Stimulated activated memory B cell treated with anti-CD40 and anti-IgM and Interleukin-4, amounts not matched to agents 10 μg/mL and 1 μg/mL and 100 μg/mL, for 72 hours (primary cell): ENCODE results near the gene NAA60.
"Not testable (repeated sequence)": the region's sequence is repeated elsewhere in the genome, so short reads cannot be mapped to it uniquely, and the experiment has no call there.

ENCODE experiments used
- ATAC-seq: fragments of 150-1000 bp; cut with Tn5 transposase; 2 replicates; pipeline ENCODE4 v1.10.0; 2021
- H3K27ac Mint-ChIP-seq: one replicate; pipeline ENCODE4 v1.8.0; 2022; ENCODE audit warnings: mild to moderate bottlenecking, mixed read lengths
- H3K27me3 Mint-ChIP-seq: one replicate; pipeline ENCODE4 v1.8.0; 2022; ENCODE audit warnings: mixed read lengths
- H3K36me3 Mint-ChIP-seq: one replicate; pipeline ENCODE4 v1.8.0; 2022; ENCODE audit warnings: mixed read lengths
- H3K4me1 Mint-ChIP-seq: one replicate; pipeline ENCODE4 v1.8.0; 2022; ENCODE audit warnings: mixed read lengths
- H3K4me3 Mint-ChIP-seq: one replicate; pipeline ENCODE4 v1.8.0; 2022; ENCODE audit warnings: mild to moderate bottlenecking, moderate library complexity, mixed read lengths
- H3K9me3 Mint-ChIP-seq: one replicate; pipeline ENCODE4 v1.8.0; 2022; ENCODE audit warnings: mixed read lengths

Gene NAA60

GRCh38 chr16:3508736-3509135, 65.3 kb downstream of the NAA60 start:
- no peak overlapping the region for H3K4me3 Mint-ChIP-seq
- no peak overlapping the region for H3K27ac Mint-ChIP-seq
- H3K4me1 Mint-ChIP-seq = no peaks in the 10 kb centered on the region
- H3K9me3 Mint-ChIP-seq = no peaks in the 10 kb centered on the region
- ATAC-seq = no peak
- peaks cover 37% of the 10 kb centered on the region for H3K36me3 Mint-ChIP-seq
- no peaks in the 10 kb centered on the region for H3K27me3 Mint-ChIP-seq

GRCh38 chr16:3509470-3509928, 66.0 kb downstream of the NAA60 start:
- Mint-ChIP-seq H3K9me3 (no peaks in the 10 kb centered on the region), H3K27ac (no peak overlapping the region), H3K4me1 (no peaks in the 10 kb centered on the region), H3K4me3 (no peak overlapping the region), H3K36me3 (peaks cover 40% of the 10 kb centered on the region), H3K27me3 (no peaks in the 10 kb centered on the region)
- ATAC-seq = no peak

GRCh38 chr16:3510416-3510815, 66.9 kb downstream of the NAA60 start:
- Mint-ChIP-seq H3K4me1 (no peaks in the 10 kb centered on the region), H3K36me3 (peaks cover 40% of the 10 kb centered on the region)

DNA sequence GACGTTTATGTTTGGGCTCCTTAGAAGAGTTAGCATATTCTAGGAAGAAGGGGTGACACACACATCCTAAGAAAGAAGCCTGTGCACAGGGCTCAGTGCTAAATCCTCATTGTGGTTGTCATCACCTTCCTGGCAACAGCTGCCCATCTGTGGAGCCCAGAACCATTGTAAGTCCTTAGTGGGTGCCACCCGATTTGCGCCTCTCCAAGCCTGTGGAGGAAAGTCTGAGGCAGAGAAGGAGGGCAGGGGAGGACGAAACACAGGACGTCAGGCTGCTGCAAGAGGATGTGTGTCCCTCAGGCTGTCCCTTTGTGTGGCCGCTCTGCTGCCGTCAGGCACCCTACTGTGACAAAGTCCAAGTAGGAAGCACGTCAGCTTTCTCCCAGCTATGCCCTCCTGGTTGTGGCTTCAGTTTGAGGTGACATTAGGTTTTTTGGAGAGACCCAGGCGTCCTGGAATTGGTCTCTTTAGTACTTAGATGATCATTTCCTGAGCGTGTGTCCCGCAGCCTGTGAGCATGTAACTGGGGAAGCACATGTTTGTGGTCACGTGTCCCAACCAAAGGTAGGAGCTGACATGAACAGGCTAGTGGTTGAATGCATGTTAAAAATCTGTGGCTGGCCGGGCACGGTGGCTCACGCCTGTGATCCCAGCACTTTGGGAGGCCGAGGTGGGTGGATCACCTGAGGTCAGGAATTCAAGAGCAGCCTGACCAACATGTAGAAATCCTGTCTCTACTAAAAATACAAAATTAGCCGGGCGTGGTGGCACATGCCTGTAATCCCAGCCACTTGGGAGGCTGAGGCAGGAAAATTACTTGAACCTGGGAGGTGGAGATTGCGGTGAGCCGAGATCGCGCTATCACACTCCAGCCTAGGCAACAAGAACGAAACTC, 68.1 kb downstream of the NAA60 start:
- H3K4me3 Mint-ChIP-seq = no peak overlapping the region
- H3K36me3 Mint-ChIP-seq = peaks cover 49% of the 10 kb centered on the region
- ATAC-seq = no peak
- no peaks in the 10 kb centered on the region for H3K27me3 Mint-ChIP-seq
- no peaks in the 10 kb centered on the region for H3K4me1 Mint-ChIP-seq
- H3K27ac Mint-ChIP-seq = no peak overlapping the region
- H3K9me3 Mint-ChIP-seq = no peaks in the 10 kb centered on the region

More at GRCh38 chr16:3510416-3510815, 66.9 kb downstream of the NAA60 start:
- Mint-ChIP-seq H3K27ac (no peak overlapping the region), H3K9me3 (no peaks in the 10 kb centered on the region), H3K27me3 (no peaks in the 10 kb centered on the region), H3K4me3 (no peak overlapping the region)
- ATAC-seq = no peak

- Mint-ChIP-seq H3K4me1 (no peaks in the 10 kb centered on the region), H3K9me3 (no peaks in the 10 kb centered on the region), H3K4me3 (no peak overlapping the region), H3K36me3 (peaks cover 41% of the 10 kb centered on the region), H3K27ac (no peak overlapping the region), H3K27me3 (no peaks in the 10 kb centered on the region)
- ATAC-seq = no peak
Observed at GRCh38 chr16:3513892-3514583, 70.6 kb downstream of the NAA60 start.

GRCh38 chr16:3514621-3515020, 71.1 kb downstream of the NAA60 start:
- no peak overlapping the region for H3K27ac Mint-ChIP-seq
- H3K36me3 Mint-ChIP-seq = peaks cover 40% of the 10 kb centered on the region
- no peaks in the 10 kb centered on the region for H3K27me3 Mint-ChIP-seq
- ATAC-seq = no peak
- no peaks in the 10 kb centered on the region for H3K4me1 Mint-ChIP-seq
- H3K9me3 Mint-ChIP-seq = no peaks in the 10 kb centered on the region
- H3K4me3 Mint-ChIP-seq = no peak overlapping the region

GRCh38 chr16:3515897-3516296, 72.4 kb downstream of the NAA60 start:
- H3K27ac Mint-ChIP-seq = no peak overlapping the region
- H3K4me3 Mint-ChIP-seq = no peak overlapping the region
- no peaks in the 10 kb centered on the region for H3K9me3 Mint-ChIP-seq
- no peak for ATAC-seq
- no peaks in the 10 kb centered on the region for H3K4me1 Mint-ChIP-seq
- peaks cover 40% of the 10 kb centered on the region for H3K36me3 Mint-ChIP-seq
- no peaks in the 10 kb centered on the region for H3K27me3 Mint-ChIP-seq

GRCh38 chr16:3518292-3518985, 75.0 kb downstream of the NAA60 start:
- ATAC-seq = no peak

GRCh38 chr16:3518986-3519348, 75.5 kb downstream of the NAA60 start:
- H3K9me3 Mint-ChIP-seq = no peaks in the 10 kb centered on the region
- no peak overlapping the region for H3K4me3 Mint-ChIP-seq
- no peak for ATAC-seq
- H3K27ac Mint-ChIP-seq = no peak overlapping the region
- H3K4me1 Mint-ChIP-seq = no peaks in the 10 kb centered on the region
- peaks cover 40% of the 10 kb centered on the region for H3K36me3 Mint-ChIP-seq
- H3K27me3 Mint-ChIP-seq = no peaks in the 10 kb centered on the region

More at GRCh38 chr16:3518292-3518985, 75.0 kb downstream of the NAA60 start:
- no peaks in the 10 kb centered on the region for H3K9me3 Mint-ChIP-seq
- no peaks in the 10 kb centered on the region for H3K27me3 Mint-ChIP-seq
- no peaks in the 10 kb centered on the region for H3K4me1 Mint-ChIP-seq
- peaks cover 41% of the 10 kb centered on the region for H3K36me3 Mint-ChIP-seq
- H3K4me3 Mint-ChIP-seq = no peak overlapping the region
- H3K27ac Mint-ChIP-seq = no peak overlapping the region

DNA sequence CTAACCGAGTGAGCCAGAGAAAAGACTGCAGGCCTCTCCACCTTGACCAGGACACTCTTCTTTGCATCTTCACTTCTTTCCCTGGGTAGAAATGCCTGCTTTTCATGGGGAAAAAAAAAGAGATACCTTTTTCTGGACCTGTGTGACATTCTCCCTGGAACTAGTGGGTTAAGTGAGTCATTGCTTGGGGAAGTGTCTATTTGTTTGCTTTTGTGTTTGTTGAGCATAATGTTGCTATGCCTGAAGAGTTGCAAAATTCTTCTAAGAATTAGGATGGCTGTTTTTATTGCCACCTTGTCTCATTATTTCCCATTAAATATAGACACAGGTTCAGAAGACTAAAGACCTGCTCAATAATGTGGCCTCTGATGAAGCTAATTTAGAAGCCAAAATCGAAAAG, 76.1 kb downstream of the NAA60 start:
- Mint-ChIP-seq H3K27me3 (no peaks in the 10 kb centered on the region), H3K4me1 (no peaks in the 10 kb centered on the region), H3K27ac (no peak overlapping the region), H3K9me3 (no peaks in the 10 kb centered on the region), H3K4me3 (no peak overlapping the region), H3K36me3 (peaks cover 40% of the 10 kb centered on the region)
- ATAC-seq = no peak

- H3K27ac Mint-ChIP-seq = no peak overlapping the region
- H3K27me3 Mint-ChIP-seq = no peaks in the 10 kb centered on the region
- ATAC-seq = no peak
- H3K4me1 Mint-ChIP-seq = no peaks in the 10 kb centered on the region
- no peaks in the 10 kb centered on the region for H3K9me3 Mint-ChIP-seq
- no peak overlapping the region for H3K4me3 Mint-ChIP-seq
- peaks cover 43% of the 10 kb centered on the region for H3K36me3 Mint-ChIP-seq
Observed at GRCh38 chr16:3520413-3520812, 76.9 kb downstream of the NAA60 start.

DNA sequence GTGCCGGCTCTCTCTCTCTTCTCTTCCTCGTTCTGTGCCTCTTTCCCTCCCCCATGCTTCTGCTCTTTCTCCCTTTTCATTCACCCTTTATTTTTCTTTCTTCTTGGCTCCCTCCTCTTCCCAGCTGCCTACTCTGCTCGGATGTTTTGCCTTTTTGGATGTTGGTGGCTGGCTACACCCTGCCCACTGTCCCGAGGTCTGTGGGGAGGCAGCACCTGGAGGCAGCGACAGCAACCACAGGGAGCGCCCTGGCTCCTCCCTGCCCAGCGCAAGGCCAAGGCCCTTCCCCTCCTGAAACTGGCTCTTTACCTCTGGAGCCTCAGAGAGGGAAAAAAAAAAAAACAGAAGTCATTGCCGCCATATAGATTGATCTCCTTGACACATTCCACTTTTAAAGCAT, 77.4 kb downstream of the NAA60 start:
- peaks cover 45% of the 10 kb centered on the region for H3K36me3 Mint-ChIP-seq
- H3K4me3 Mint-ChIP-seq = no peak overlapping the region
- no peaks in the 10 kb centered on the region for H3K9me3 Mint-ChIP-seq
- ATAC-seq = no peak
- no peaks in the 10 kb centered on the region for H3K27me3 Mint-ChIP-seq
- H3K4me1 Mint-ChIP-seq = no peaks in the 10 kb centered on the region
- no peak overlapping the region for H3K27ac Mint-ChIP-seq

GRCh38 chr16:3523281-3523680, 79.8 kb downstream of the NAA60 start:
- H3K9me3 Mint-ChIP-seq = no peaks in the 10 kb centered on the region
- peaks cover 37% of the 10 kb centered on the region for H3K36me3 Mint-ChIP-seq
- ATAC-seq = no peak
- H3K4me1 Mint-ChIP-seq = peaks cover 11% of the 10 kb centered on the region
- no peaks in the 10 kb centered on the region for H3K27me3 Mint-ChIP-seq
- H3K27ac Mint-ChIP-seq = no peak overlapping the region
- H3K4me3 Mint-ChIP-seq = no peak overlapping the region

DNA sequence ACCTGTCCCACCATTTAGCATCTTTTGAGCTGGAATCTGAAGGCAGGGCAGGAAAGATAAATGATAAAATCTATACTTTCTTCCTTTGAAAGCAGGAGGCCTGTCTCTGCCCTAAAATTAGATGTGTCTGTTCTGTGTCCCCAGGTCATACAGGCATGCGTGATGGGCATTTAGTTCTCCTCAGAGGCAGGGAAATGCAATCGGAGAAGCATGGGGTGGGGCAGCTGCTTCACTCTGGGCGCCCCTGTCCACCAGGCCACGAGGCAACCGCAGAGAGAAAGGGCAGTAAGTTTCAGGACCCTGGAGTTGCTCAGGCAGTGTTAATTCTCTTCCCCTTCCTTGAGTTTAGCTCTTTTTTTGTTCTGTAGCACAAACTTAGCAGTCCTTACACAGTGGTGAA, 82.5 kb downstream of the NAA60 start:
- Mint-ChIP-seq H3K27me3 (no peaks in the 10 kb centered on the region), H3K4me1 (peaks cover 13% of the 10 kb centered on the region), H3K27ac (no peak overlapping the region), H3K36me3 (peaks cover 27% of the 10 kb centered on the region), H3K4me3 (no peak overlapping the region), H3K9me3 (no peaks in the 10 kb centered on the region)
- ATAC-seq = no peak

DNA sequence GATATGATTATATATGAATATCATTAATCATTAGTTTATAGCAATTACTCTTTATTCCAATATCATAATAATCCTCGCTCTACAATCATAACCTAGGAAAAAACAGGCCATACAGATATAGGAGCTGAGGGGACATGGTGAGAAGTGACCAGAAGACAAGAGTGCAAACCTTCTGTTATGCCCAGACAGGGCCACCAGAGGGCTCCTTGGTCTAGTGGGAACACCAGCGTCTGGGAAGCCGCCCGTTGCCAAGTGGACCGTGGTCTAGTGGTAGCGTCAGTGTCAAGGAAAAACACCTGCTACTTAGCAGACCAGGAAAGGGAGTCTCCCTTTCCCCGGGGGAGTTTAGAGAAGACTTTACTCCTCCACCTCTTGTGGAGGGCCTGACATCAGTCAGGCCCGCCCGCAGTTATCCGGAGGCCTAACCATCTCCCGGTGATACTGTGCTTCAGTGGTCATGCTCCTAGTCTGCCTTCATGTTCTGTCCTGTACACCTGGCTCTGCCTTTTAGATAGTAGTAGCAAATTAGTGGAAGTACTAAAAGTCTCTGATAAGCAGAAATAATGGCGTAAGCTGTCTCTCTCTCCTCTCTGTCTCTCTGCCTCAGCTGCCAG, 83.8 kb downstream of the NAA60 start:
- ATAC-seq, H3K9me3 Mint-ChIP-seq, H3K27me3 Mint-ChIP-seq, H3K4me3 Mint-ChIP-seq: not testable (repeated sequence)
- H3K36me3 Mint-ChIP-seq = peaks cover 24% of the 10 kb centered on the region
- H3K4me1 Mint-ChIP-seq = peaks cover 13% of the 10 kb centered on the region
- peak overlapping the region; percentile 13 for H3K27ac Mint-ChIP-seq
